GM12874 (cell line): Measurements from ENCODE around the gene ATF1.

Source experiments
- TF ChIP-seq, protein P1 (sequence below): IDR thresholded peaks from 2 replicates; pipeline ENCODE4 v1.5.1; 2011; ENCODE audit warnings: low read depth, mild to moderate bottlenecking, control low read depth, low read length, moderate library complexity; ENCODE audit not compliant: insufficient read depth

ATF1 gene

DNA sequence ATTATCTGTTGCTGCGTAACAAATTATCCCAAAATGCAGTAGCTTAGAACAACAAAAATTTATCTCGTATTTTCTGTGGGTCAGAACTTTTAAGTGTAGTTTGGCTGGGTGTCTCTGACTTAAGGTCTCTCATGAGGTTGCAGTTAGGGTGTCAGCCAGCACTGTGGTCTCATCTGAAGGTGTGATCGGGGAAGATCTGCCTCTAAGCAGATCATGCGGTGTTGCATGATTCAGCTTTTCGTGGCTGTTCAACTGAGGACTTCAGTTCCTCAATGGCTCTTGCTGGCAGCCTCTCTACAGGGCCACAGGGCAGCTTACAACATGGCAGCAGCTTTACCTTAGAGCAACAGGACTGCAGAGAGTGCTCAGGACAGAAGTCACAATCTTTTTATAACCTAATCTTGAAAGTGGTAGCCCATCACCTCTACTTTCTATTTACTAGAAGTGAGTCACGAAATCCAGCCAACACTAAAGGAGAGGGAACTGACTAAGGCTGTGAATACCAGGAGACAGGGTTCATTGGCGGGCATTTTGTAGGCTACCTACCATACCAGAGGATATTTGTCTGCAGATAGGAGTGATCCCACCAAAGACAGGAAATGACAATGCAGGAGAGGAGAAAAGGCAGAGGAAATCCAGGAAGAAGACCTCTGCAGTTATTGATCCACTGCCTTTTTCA is 77.0 kb downstream of the ATF1 start:
- TF ChIP-seq, protein P1, sequence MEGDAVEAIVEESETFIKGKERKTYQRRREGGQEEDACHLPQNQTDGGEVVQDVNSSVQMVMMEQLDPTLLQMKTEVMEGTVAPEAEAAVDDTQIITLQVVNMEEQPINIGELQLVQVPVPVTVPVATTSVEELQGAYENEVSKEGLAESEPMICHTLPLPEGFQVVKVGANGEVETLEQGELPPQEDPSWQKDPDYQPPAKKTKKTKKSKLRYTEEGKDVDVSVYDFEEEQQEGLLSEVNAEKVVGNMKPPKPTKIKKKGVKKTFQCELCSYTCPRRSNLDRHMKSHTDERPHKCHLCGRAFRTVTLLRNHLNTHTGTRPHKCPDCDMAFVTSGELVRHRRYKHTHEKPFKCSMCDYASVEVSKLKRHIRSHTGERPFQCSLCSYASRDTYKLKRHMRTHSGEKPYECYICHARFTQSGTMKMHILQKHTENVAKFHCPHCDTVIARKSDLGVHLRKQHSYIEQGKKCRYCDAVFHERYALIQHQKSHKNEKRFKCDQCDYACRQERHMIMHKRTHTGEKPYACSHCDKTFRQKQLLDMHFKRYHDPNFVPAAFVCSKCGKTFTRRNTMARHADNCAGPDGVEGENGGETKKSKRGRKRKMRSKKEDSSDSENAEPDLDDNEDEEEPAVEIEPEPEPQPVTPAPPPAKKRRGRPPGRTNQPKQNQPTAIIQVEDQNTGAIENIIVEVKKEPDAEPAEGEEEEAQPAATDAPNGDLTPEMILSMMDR: no peak

DNA sequence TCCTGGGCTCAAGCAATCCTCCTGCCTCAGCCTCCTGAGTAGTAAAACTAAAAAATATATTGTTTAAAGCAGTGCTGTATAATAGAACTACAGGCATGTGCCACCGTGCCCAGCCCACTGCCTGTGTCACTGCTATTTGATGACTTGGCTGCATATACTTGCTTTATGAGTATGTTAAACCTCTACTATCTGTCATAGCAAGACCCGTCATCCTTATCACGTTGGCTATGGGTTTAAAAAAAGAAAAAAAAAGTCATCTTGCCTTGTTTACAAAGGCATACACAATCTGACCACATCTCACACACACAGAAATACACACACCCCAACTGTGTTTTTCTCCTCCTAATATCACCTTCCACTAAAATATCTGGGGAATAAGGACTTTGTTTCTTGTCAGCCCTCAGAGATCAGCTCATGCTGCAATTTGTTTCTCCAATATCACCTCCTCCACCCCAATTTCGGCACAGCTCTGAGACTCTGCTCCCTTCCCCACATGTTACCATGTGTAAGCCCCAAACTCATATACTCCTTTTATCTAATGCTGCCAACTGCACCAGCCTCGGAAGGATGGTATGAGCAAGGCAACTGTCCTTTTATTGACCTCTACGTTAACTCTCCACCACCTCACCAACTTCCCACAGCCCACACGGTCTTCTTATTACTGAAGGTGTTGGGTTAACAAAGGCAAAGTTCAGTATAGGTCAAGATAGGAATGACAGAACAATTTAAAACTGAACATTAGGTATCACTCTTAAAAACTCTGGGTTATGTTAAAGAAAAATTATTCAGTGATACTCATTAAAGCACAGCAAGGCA is 78.0 kb downstream of the ATF1 start:
- TF ChIP-seq, protein P1: no peak

DNA sequence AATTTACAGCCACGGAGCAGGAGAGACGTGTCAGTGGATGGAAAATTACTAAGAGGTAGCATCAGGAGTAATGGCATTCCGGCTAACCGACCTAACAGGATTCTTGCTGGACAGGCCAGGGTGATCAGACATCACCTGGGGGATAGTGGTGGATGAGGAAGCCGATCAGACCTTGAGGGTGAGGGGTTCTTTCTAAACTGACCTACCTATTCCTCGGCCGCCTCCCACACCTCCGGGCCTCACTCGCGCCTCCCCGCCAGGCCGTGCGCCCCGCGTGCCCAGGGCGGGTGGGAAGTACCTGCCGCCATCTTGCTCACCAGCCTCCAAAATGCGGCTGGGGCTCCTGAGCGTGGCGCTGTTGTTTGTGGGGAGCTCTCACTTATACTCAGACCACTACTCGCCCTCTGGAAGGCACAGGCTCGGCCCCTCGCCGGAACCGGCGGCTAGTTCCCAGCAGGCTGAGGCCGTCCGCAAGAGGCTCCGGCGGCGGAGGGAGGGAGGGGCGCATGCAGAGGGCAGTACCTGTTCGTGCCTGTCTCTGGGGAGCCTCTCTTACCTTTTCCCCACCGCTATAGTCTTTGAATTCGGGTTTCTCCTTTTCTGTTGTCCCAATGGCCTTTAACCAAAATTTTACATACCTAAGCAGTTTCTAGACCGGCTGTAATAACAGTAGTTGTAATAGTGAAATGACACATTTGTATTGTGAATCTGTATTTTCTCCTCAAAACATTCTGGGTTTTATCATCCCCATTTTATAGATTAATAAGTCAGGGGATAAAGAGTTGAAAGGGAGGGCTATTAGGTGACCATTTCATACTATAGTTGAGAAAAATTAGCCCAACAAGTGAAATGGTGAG is 79.0 kb downstream of the ATF1 start, which contains the start of gene TMPRSS12:
TMPRSS12 (plus strand) TSS at position 290 of the 857 bp plus-strand sequence; CDS start at position 329, 39 bp downstream.
- TF ChIP-seq, protein P1: no peak

DNA sequence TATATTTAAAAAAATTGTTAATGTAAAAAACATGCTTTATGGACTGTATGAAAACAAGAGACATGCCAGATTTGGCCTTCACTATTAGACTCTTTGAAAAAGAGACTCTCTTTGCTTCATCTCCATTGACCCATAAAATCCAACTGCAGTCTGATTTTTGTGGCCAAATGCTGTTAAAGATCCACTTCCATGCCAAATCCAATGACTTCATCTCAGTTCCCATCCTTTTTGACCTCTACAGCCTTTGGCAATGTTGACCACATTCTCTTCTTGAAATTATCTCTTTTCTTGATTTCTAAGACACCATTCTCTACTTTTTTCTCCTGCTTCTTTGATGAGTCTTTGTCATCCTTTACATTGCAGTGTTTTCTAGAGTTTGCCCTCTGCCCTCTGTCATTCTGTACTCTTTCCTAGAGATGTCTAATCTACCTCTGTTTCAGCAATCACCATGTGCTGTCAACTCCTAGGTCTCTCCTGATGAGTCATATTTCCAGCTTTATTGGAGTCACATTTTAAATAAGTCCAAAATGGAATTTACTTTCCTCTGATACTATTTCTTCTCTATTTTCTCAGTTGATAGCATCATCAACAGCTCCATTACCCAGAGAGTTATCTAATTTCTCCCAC is 81.2 kb downstream of the ATF1 start:
- TF ChIP-seq, protein P1: no peak

DNA sequence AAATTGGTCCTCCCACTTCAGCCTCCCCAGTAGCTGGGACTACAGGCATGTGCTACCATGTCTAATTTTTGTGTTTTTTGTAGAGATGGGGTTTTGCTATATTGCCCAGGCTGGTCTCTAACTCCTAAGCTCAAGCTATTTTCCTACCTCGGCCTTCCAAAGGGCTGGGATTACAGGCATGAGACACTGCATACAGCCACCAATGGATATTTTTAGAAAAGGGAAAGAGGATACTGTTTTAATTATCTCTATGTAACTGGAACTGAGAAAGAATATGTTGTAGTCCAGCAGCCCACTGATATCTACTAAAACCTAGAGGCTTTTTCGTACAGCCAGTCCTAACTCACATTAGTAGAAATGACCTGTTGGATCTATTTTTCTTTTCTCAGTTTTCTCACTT is 85.1 kb downstream of the ATF1 start:
- TF ChIP-seq, protein P1: no peak

DNA sequence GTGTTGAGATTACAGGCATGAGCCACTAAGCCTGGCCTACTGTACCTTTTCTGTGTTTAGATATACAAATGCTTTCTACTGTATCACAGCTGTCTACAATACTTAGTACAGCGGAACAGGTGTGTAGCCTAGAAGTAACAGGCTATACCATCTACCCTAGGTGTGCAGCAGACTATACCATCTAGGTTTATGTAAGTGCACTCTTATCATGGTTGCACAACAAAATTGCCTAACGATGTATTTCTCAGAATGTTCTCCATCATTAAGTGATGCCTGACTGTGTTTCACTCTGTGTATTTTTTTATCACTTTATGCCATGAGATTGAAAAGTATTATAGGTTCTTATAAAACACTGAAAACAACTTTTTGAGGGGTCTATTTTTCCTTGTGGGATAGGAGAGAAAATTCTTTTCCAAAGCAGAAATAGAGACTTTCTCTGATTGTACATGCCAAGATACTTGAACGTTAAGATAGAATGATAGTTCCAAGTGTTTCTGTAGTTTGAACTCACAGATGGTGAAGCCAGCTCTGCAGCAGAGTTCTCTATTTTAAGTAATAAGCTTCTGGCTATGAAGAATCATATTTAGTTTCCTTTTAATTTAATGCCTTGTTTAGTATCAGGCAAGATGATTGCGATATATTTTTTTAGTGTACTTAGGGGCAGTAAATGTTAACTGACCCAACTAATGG is 95.9 kb downstream of the ATF1 start:
- TF ChIP-seq, protein P1: no peak
